HG02759 (cell line): ENCODE results near the gene SF3B1.
"Not testable (repeated sequence)": the region's sequence is repeated elsewhere in the genome, so short reads cannot be mapped to it uniquely, and the experiment has no call there.

ENCODE experiments used
- ATAC-seq: cut with Tn5 transposase; IDR thresholded peaks from one replicate; pipeline ENCODE4 v1.9.1; 2021; ENCODE audit warnings: mild to moderate bottlenecking, moderate library complexity; ENCODE audit not compliant: unreplicated experiment

Gene SF3B1

DNA sequence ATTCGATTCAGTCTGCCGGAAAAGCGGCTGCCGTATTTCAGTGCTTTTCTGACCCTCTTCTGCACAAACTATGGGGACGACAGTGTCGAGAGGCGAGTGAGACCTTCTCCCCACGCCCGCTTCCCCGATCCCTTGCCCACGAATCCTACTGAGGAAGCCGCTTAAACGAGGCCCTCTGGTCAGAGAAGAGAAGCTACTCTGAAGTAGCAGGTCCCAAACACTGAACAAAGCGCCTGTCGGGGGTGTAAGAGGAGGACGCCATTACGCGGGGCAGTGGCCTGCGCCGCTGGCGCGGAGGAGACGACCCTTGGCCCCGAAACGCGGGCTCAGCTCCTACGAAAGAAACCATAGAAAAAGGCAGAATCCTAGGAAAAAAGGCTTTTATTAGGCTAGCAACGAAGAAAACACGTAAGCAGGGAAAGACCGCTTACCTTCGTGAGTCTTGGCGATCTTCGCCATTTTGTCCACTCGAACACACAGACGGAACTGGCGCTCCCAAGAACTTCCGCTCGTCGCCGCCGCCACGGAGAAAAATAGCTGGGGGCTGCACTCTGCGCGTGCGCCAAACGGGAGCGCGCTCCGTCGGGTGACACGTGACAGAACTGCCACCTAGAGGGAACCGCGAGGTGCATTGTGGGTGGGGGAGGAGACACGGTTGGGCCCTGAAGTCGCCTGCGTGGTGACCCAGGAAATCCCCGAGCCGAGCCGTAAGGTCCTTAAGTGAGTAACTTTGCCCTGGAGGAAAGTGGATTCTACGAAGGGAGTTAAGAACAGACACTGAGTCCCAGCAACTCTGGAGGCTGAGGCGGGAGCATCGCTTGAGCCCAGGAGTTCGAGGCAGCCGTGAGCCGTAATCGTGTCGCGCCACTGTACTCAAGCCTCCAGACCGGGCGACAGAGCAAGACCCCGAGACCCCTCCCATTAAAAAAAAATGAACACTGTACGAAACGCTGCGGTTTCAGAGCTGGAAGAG lies at the start of gene SF3B1:
SF3B1 (minus strand) TSS at position 488 of the 973 bp plus-strand sequence; CDS start at position 459, 29 bp downstream.
- ATAC-seq, result peak; percentile 95

- peak; percentile 20 for ATAC-seq
Observed at GRCh38 chr2:197484248-197484647, 49.4 kb upstream of the SF3B1 start.

DNA sequence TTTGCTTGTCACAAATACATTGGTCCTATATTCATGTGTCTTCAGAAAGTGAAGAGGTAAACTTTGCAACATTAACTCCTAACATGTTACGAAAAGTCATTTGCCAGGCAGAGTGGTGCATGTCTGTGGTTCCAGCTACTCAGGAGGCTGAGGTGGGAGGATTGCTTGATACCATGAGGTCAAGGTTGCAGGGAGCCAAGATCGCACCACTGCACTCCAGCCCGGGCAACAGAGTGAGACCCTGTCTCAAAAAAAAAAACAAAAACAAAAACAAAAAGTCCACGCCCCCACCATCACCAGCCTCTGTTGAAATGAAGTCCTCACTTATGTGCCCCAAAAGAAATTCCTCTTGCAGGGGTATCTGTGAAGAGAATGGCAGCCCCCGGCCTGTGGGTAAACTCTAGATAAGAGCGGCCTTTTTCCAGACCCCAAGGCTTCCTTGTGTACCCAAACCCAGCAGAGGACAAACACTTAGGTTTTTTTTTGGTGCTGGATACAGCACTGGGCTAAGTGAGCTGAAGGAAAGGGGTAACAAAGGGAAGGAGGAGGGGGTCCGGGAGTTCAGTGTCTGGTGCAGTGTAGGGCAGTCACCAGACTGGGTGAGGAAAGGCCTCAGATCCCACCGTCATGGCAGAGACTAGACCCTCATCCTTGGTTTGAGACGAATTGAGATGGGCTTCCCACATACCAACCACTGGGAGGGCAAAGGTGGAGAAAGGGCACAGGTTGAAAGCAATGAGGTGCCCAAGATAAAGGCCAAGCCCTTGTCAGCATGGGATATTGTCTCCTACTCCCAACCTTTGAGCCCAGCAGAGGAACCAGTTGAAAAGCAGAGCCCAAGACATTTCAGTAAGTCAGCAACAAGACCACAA lies 45.6 kb upstream of the SF3B1 start:
- ATAC-seq, result no peak

DNA sequence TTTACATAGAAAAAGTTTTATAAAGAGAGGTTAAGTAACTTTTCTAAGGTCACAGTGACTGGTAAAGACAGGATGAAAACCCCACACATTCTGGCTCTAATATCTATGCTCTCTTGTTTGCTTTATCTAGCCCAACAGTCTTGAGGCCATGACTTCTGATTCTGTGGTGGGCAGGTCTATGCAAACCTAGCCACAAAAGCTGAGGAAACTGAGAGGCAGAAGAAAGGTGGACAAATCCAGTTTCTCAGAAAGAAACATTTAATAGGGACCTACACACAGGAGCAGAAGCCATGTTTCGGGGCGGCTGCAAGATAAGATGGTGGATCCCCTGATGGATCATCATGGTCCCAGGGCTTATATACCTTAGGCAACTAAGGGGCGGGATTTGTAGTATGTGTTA lies 43.0 kb upstream of the SF3B1 start:
- ATAC-seq, result no peak

DNA sequence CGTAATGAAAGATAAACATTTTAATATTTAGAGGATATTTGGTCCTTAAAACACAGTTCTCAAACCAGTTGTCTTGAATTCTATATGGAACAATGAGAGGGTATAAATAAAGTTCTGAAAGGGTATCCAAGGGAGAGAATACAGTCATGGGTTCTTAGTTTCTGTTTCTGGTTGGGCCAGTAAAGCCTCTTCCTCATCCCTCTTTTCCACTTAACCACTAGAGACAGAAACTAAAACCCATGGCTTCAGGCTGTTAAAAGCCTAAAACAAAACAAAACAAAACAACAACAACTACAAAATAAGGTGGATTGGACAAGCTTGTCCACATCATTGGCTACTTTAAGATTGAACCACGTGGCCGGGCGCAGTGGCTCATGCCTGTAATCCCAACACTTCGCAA lies 37.3 kb upstream of the SF3B1 start:
- ATAC-seq, result no peak

DNA sequence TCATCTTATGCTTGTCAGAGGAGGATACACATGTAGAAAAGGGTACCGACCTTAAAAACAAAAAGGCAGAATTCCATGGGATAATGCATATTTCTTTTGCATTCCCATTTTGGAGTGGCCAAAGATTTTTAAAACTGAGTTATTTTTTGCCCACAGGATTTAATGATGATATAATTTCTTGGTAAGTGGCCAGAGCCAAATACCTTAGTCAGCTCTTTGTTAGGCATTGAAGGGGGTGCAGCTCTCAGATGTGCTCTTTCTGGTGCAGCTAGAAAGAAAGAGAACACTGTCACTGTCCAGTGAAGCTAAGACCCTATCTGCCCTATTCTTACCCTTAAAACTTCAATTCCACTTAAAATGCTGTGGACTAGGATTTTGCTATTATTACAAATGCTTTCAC lies 29.3 kb upstream of the SF3B1 start:
- no peak for ATAC-seq

DNA sequence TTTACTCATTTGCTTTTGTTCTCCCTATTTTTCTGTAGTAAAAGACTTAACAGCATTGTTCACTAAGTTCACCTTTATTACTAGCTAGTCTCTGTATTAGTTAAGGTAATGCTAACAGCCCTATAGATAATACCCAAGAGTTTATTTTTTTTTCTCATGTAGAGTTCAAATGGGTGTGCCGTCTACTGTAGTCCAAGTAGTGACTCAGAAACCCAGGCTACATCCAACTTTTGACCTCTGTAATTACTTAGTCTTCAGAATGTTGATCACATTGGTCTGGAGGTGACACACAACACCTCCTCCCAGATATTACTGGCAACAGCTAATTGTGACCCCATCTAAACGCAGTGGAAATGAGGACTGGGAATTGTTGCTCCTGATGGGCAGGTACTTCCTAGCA lies 26.2 kb upstream of the SF3B1 start:
- ATAC-seq, result no peak

DNA sequence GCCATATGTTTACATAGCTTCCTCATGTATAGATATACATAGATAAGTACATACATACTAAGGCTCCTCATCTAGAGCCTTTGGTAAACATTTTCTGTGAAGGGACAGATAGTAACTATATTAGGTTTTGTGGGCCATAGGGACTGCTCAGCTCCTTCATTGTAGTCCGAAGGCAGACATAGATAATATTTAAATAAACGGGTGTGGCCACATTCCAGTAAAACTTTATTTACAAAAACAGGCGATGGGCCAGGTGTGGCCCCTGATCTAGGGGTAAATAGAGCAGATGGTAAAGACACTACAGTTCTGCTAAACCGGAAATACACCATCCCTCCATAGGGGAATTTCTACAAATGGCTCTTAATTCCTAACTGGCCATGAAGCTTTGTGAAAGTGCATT lies 25.8 kb upstream of the SF3B1 start:
- ATAC-seq, result no peak

GRCh38 chr2:197455428-197455827 lies 20.6 kb upstream of the SF3B1 start:
- no peak for ATAC-seq

GRCh38 chr2:197454923-197455322 lies 20.1 kb upstream of the SF3B1 start:
- ATAC-seq, result no peak

DNA sequence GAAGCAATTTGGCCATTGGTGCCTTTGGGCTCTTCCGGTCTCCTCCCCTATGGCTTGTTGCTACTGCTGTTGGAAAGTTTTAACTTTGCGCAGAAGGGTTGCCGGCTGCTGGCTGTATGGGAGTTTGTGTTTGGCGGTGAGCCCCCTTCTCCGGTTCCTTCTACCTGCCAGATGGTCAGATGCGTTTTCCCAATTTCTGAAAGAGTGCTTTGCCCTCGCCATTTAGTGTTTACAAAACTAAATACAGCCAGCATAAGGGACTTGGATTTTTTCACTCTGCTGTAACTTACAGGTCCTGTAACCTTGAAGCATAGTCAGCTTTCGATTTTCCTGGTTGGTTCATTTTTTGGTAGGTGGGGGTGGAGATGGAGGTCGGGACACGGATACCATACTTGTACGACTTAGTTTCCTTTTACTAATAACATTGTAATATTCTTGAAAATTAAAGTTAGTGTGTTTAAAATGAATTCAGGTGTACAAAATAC lies 19.1 kb upstream of the SF3B1 start:
- ATAC-seq, result peak; percentile 31

- ATAC-seq, result peak; percentile 92
Observed at GRCh38 chr2:197453123-197453913, 18.5 kb upstream of the SF3B1 start, which contains the start of gene COQ10B. Gene COQ10B (plus strand): TSS chr2:197453552. CDS start chr2:197453561, 9 bp downstream.

DNA sequence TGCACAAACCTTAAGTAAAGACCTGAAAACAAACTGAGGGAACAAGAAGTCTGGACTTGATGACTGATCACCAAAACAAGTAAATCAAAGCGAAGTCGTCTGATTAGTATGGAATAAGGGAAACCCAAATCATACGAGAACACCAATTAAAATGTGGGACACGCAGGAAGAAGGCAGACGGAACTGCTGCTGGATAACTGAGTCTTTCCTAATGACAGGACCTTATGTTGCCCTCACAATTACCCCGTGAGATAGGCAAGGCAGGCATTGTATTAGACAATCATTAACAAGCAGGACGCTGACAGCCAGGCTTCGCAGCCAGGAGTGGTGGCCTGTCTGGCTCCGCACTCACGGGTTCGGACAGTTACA lies 17.9 kb upstream of the SF3B1 start:
- no peak for ATAC-seq

DNA sequence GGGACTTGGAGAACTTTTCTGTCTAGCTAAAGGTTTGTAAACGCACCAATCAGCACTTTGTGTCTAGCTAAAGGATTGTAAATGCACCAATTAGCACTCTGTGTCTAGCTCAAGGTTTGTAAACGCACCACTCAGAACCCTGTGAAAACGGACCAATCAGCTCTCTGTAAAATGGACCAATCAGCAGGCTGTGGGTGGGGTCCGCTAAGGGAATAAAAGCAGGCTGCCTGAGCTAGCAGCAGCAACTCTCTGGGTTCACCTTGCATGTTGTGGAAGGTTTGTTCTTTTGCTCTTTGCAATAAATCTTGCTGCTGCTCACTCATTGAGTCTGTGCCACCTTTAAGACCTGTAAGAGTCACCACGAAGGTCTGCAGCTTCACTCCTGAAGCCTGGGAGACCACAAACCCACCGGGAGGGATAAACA lies 16.1 kb upstream of the SF3B1 start:
- ATAC-seq, result not testable (repeated sequence)

DNA sequence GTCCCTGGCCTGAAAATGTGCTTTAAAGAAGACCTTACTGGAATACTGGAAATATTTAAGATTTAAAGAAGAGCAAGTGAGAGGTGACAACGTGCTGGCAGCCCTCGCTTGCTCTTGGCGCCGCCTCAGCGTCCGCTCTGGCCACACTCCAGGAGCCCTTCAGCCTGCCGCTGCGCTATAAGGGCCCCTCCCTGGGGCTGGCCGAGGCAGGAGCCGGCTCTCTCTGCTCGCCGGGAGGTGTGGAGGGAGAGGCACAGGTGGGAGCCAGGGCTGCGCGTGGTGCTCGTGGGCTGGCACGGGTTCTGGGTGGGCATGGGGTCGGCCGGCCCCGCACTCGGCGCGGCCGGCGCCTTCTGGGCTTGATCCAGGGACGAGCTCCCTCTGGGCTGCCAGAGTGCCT lies 15.6 kb upstream of the SF3B1 start:
- ATAC-seq, result no peak

DNA sequence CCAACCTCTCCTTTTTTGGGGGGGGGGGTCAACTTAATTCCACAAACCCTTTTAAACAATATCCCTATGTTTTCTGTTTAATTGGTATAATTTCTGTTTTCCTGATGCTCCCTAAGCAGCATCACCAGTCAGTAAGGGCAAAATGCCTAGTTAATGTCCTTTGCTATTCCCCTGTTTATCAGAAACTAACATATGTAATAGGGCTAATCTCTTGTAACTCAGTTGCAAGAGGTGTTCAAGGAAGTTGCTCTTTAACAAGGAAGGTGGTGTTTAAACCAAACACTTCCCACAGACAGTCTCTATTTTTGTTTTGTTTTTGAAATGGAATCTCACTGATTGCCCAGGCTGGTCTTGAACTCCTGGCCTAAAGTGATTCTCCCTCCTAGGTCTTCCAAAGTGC lies 12.0 kb upstream of the SF3B1 start:
- no peak for ATAC-seq

- ATAC-seq, result no peak
Observed at GRCh38 chr2:197445746-197446145, 10.9 kb upstream of the SF3B1 start.

DNA sequence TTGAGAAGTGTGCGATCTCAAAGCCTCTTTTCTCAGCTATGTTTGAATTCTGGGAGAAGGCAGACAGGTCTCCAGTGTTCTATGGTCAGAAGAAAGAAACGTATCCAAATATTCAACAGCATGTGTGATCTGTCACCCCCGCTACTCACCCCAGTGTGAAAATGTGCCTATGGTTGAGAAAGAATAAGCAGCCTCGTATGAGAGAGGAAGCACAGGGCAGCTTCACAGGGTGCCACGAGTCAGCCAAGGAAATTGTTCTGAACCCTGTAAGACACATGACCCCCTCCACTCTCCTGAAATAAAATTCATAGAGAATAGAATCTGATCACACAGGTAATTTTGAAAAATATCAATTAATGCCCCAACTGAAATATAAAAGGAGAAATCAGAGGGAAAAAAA lies 8.0 kb upstream of the SF3B1 start:
- ATAC-seq, result no peak

DNA sequence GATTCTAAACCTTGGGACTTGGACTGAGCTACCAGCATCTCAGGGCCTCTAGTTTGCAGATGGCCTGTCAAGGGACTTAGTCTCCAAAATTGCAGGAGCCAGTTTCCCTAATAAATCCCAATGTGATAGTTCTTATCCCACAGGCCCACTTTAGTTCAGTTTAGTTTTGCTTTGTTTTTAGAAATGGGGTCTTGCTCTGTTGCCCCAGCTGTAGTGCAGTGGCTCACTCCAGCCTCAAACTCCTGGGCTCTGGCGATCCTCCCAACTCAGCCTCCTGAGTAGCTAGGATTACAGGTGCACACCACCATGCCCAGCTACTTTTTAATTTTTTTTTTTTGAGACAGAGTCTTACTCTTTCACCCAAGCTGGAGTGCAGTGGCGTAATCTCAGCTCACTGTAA lies 2.6 kb upstream of the SF3B1 start:
- ATAC-seq, result no peak

DNA sequence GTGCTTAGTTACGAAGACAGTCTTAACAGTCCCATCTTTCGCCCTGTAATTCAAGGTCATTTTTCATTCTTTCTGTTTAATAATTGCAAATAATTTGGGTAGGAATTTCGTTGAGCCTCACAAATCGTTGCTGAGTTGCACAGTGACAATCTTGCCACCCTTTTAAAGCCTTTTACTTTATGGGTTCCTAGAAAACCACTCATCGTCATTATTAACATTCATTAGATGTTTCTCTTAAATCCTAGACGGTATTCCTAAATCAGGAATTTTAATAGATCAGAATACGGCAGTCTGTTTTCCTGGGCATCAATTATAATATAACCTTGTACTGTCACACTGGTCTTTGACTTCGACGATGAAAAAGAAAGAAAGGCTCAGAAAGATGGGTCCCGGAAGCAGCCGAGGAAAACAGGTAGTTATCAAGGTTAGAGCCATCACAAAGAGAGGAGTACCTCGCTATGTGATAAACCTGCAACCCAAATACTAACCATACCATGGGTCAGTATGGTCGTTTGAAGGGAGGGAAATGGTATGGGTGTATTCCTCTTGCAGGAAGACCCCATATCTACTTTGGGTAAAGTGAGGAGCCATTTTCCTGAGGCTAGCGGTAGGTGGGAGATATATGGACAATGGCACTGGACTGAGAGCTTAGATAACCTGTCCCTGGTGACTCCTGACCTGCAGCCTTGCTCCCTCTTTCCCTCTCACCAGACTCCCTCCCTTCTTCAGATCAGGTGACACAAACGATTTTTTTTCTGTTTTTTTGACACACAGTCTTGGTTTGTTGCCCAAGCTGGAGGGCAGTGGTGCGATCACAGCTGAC lies 981 bp upstream of the SF3B1 start:
- no peak for ATAC-seq
